Neural crest cell (in vitro differentiated cells): ENCODE data around the gene SLC27A4. TPM values are rescaled to one million over a fixed set of nuclear protein-coding genes. Genes with fewer than 3 reads are reported as not detected.
A peak's percentile ranks its signal among the peaks of the same experiment; 100 is the strongest.

Experiments used
- DNase-seq: peaks from one replicate; pipeline ENCODE4 v3.0.0; 2021; ENCODE audit warnings: low read depth, mixed read lengths, low spot score
- H3K27ac Mint-ChIP-seq: one replicate; pipeline ENCODE4 v1.8.0; 2021; ENCODE audit warnings: mild to moderate bottlenecking, mixed read lengths; ENCODE audit not compliant: unreplicated experiment
- H3K27me3 Mint-ChIP-seq: 2 replicates; pipeline ENCODE4 v1.8.0; 2021; ENCODE audit warnings: low read depth, mild to moderate bottlenecking, mixed read lengths
- H3K36me3 Mint-ChIP-seq: 2 replicates; pipeline ENCODE4 v1.8.0; 2021; ENCODE audit warnings: low read depth, mild to moderate bottlenecking, mixed read lengths
- H3K4me1 Mint-ChIP-seq: 2 replicates; pipeline ENCODE4 v1.8.0; 2021; ENCODE audit warnings: mixed read lengths
- H3K4me3 Mint-ChIP-seq: one replicate; pipeline ENCODE4 v1.8.0; 2021; ENCODE audit warnings: mild to moderate bottlenecking, mixed read lengths
- H3K9me3 Mint-ChIP-seq: 2 replicates; pipeline ENCODE4 v1.8.0; 2021; ENCODE audit warnings: mixed read lengths
- total RNA-seq: library from RNA; stranded (reverse); gene quantifications from 2 replicates; pipeline ENCODE4 v1.2.1, GENCODE V29; 2021
- TF ChIP-seq, protein P1 (sequence below): fragments of 200-600 bp; sonication (generic); conservative IDR thresholded peaks from 2 replicates; pipeline ENCODE4 v1.5.0; 2021; ENCODE audit warnings: antibody characterized with exemption, mild to moderate bottlenecking

Gene SLC27A4
- total RNA-seq, 1 donor from 2014 or later: 45.6 TPM

GRCh38 chr9:128340691-128341434 lies 536 bp downstream of the SLC27A4 start:
- no peaks in the 10 kb centered on the region for H3K9me3 Mint-ChIP-seq
- TF ChIP-seq, protein P1, sequence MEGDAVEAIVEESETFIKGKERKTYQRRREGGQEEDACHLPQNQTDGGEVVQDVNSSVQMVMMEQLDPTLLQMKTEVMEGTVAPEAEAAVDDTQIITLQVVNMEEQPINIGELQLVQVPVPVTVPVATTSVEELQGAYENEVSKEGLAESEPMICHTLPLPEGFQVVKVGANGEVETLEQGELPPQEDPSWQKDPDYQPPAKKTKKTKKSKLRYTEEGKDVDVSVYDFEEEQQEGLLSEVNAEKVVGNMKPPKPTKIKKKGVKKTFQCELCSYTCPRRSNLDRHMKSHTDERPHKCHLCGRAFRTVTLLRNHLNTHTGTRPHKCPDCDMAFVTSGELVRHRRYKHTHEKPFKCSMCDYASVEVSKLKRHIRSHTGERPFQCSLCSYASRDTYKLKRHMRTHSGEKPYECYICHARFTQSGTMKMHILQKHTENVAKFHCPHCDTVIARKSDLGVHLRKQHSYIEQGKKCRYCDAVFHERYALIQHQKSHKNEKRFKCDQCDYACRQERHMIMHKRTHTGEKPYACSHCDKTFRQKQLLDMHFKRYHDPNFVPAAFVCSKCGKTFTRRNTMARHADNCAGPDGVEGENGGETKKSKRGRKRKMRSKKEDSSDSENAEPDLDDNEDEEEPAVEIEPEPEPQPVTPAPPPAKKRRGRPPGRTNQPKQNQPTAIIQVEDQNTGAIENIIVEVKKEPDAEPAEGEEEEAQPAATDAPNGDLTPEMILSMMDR: no peak
- H3K4me1 Mint-ChIP-seq: peaks cover 7% of the 10 kb centered on the region
- peak overlapping the region; percentile 95 for H3K4me3 Mint-ChIP-seq
- DNase-seq: no peak
- no peak overlapping the region for H3K27ac Mint-ChIP-seq
- H3K36me3 Mint-ChIP-seq: no peaks in the 10 kb centered on the region
- H3K27me3 Mint-ChIP-seq: peaks cover 2% of the 10 kb centered on the region

DNA sequence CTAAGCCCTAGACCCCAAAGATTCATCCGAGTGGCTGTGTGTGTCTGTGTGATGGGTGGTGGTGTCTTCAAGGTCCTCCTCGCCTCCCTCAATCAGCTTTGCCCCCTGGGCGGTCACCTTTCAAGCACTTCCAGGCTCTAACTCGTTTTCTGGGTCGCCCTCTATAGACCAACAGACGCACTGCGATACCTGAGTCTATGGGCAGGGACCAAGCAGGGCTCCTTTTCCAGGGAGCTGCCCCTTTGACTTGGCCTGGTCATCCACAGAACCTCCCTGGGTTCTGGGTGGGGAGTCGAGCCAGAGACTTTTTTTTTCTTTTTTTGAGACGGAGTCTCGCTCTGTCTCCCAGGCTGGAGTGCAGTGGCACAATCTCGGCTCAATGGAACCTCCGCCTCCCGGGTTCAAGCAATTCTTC lies 1.1 kb downstream of the SLC27A4 start:
- peak; percentile 48 for DNase-seq
- Mint-ChIP-seq H3K27ac (no peak overlapping the region), H3K9me3 (no peaks in the 10 kb centered on the region), H3K27me3 (peaks cover 2% of the 10 kb centered on the region), H3K36me3 (no peaks in the 10 kb centered on the region), H3K4me1 (peaks cover 7% of the 10 kb centered on the region), H3K4me3 (peak overlapping the region; percentile 95)
- TF ChIP-seq, protein P1: peak; percentile 68

GRCh38 chr9:128342971-128343680 lies 2.8 kb downstream of the SLC27A4 start:
- no peak for DNase-seq
- H3K9me3 Mint-ChIP-seq: no peaks in the 10 kb centered on the region
- no peak overlapping the region for H3K27ac Mint-ChIP-seq
- peak overlapping the region; percentile 56 for H3K4me3 Mint-ChIP-seq
- H3K27me3 Mint-ChIP-seq: peaks cover 2% of the 10 kb centered on the region
- no peaks in the 10 kb centered on the region for H3K36me3 Mint-ChIP-seq
- H3K4me1 Mint-ChIP-seq: peaks cover 7% of the 10 kb centered on the region
- TF ChIP-seq, protein P1: no peak

DNA sequence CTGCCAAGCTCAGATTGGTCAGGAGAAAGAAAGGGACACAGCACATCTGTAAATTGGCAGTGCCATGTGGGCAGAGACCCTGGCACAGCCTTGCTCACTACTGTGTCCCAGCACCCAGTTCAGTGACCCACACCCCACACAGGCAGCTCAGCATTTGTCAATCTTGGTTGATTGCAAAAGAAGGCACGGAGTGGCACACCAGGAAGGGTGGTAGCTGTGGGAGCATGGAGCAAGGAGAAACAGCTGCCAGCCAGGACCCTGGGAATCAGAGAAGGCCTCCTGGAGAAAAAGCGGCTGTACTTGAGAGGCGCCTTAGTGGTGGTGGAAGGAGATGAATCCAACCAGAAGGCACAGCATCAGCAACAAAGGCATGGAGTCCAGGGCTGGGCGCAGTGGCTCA lies 3.5 kb downstream of the SLC27A4 start:
- peaks cover 2% of the 10 kb centered on the region for H3K27me3 Mint-ChIP-seq
- no peak for DNase-seq
- no peak overlapping the region for H3K27ac Mint-ChIP-seq
- H3K36me3 Mint-ChIP-seq: no peaks in the 10 kb centered on the region
- no peaks in the 10 kb centered on the region for H3K9me3 Mint-ChIP-seq
- H3K4me1 Mint-ChIP-seq: peaks cover 7% of the 10 kb centered on the region
- TF ChIP-seq, protein P1: no peak
- no peak overlapping the region for H3K4me3 Mint-ChIP-seq

- H3K36me3 Mint-ChIP-seq: no peaks in the 10 kb centered on the region
- DNase-seq: no peak
- H3K4me1 Mint-ChIP-seq: peaks cover 7% of the 10 kb centered on the region
- peaks cover 2% of the 10 kb centered on the region for H3K27me3 Mint-ChIP-seq
- TF ChIP-seq, protein P1: no peak
- no peak overlapping the region for H3K4me3 Mint-ChIP-seq
- H3K9me3 Mint-ChIP-seq: no peaks in the 10 kb centered on the region
- H3K27ac Mint-ChIP-seq: no peak overlapping the region
Observed at GRCh38 chr9:128344931-128345605, 4.7 kb downstream of the SLC27A4 start.
